Adrenal gland (tissue), 5 donors: ENCODE data around the gene SIGLECL1.

Experiments used
- POLR2A ChIP-seq, 2 donors: fragments of 450-650 bp; IDR thresholded peaks; one replicate each; pipeline ENCODE4 v1.6.1; 2017; ENCODE audit warnings: antibody characterized with exemption in 2 of 2, mild to moderate bottlenecking in 2 of 2, moderate library complexity in 1 of 2
- TF ChIP-seq, protein P1 (sequence below), 6 experiments: fragments of 450-650 bp in 4 of 6; fragments of 200-600 bp in 2 of 6; sonication (generic) in 1 of 6; IDR thresholded peaks; 1 replicate in 5 of 6; 2 replicates in 1 of 6; pipeline versions ENCODE4 v1.5.1 to v1.8.0; 2016 to 2021; ENCODE audit warnings: antibody characterized with exemption in 6 of 6, mild to moderate bottlenecking in 2 of 6, moderate library complexity in 1 of 6
- donor health status: DM: no; HTN: no; CAD: no.

- TF ChIP-seq, protein P1, sequence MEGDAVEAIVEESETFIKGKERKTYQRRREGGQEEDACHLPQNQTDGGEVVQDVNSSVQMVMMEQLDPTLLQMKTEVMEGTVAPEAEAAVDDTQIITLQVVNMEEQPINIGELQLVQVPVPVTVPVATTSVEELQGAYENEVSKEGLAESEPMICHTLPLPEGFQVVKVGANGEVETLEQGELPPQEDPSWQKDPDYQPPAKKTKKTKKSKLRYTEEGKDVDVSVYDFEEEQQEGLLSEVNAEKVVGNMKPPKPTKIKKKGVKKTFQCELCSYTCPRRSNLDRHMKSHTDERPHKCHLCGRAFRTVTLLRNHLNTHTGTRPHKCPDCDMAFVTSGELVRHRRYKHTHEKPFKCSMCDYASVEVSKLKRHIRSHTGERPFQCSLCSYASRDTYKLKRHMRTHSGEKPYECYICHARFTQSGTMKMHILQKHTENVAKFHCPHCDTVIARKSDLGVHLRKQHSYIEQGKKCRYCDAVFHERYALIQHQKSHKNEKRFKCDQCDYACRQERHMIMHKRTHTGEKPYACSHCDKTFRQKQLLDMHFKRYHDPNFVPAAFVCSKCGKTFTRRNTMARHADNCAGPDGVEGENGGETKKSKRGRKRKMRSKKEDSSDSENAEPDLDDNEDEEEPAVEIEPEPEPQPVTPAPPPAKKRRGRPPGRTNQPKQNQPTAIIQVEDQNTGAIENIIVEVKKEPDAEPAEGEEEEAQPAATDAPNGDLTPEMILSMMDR (IDR thresholded peaks at IDR 0.05): no peak
- no peak for TF ChIP-seq POLR2A (IDR thresholded peaks at IDR 0.05)
These were observed 60.7 kb downstream of the SIGLECL1 start, which contains the start of gene IGLON5 for GRCh38 chr19:51311351-51312257.
